ENCODE data around the gene MAML2.
"Not testable (repeated sequence)": the region's sequence is repeated elsewhere in the genome, so short reads cannot be mapped to it uniquely, and the experiment has no call there.

The MAML2 gene

DNA sequence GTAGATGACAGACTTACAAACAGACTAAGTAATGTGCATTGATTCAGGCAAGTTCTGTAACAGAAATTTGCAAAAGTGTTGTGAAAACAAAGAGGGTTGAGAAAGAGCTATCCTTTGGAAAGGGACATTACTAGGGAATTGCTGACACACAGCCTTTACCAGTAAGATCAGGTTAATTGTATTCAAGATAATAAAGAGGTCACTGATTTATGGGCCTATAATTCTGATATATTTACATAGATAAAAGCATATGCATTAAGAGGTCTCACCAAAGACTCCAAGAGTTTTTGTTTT lies 138.7 kb downstream of the MAML2 start:
- DNase-seq: no peak

DNA sequence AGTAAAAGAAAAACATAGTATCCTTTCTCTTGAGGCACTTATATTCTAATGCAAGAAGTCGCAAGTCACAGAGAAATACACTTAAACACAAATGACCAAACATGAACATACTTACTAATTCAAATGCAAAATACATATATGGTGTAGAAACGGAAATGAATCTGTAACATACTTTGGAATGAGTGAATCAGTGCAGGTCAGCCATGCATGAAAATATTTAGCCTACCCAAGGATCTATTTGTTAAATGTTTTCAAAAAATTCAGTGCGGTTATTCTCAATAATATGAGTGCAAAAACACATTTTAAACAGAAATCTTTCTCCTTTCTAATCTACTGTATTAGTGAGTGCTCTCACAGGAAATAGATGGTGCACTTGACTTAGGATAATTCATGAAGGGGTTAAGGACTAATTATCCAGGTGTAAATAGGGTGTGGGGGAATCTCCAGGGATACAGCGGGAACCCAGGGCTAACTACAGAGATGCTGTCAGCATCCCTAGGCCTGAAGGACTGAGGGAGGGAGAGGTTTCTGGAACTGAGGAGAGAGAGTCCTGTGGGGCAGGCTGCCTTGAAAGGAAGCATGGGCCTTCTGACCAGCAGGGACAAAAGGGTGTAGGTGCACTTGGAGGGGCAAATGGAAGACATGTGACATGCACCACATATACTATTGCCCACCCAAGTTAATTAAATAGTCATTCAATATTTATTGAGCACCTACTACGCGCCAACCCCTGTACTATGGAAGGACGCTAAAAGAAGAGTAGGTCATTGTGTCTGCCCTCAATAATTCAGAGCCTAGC lies 139.2 kb downstream of the MAML2 start:
- no peak for DNase-seq

DNA sequence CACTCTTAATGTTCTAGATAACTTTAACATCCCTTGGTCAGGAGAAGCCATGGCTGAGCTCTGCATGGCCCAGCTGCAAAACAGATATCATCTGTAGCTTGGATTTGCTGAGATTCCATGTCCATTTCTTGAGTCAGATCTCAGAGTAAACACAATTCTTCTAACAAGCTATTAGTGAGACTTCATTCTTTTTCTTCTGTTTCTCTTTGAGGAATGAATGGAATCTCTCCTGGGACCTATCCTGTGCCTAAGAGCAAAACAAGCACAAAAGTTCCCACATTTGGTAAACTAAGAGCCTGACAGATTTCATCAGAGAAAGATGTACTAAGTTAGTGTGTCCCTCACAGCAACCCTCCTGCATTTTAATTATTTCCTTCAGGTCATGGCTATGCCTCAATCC lies 142.8 kb downstream of the MAML2 start:
- DNase-seq: no peak

DNA sequence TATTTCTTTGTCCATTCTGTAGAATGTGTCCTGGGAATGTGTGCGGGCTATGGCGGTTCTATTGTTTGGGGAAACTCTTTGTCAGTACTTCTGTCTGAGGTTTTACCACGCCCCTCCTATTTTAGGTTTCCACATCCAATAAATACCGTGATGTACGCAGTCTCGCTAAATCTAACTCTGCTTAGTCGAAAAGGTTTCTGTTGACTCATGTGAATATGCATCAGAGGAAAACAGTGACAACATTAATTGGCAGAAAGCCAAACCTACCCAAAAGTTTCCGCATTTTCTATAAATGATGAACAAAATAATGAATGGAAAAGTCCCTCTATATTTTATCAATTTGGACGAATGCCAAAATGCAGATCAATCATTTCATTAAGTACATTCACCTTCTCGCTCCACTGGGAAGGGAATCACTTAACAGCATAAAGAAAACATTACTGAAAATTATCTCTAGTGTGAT lies 143.4 kb downstream of the MAML2 start:
- peak; percentile 29 for DNase-seq

DNA sequence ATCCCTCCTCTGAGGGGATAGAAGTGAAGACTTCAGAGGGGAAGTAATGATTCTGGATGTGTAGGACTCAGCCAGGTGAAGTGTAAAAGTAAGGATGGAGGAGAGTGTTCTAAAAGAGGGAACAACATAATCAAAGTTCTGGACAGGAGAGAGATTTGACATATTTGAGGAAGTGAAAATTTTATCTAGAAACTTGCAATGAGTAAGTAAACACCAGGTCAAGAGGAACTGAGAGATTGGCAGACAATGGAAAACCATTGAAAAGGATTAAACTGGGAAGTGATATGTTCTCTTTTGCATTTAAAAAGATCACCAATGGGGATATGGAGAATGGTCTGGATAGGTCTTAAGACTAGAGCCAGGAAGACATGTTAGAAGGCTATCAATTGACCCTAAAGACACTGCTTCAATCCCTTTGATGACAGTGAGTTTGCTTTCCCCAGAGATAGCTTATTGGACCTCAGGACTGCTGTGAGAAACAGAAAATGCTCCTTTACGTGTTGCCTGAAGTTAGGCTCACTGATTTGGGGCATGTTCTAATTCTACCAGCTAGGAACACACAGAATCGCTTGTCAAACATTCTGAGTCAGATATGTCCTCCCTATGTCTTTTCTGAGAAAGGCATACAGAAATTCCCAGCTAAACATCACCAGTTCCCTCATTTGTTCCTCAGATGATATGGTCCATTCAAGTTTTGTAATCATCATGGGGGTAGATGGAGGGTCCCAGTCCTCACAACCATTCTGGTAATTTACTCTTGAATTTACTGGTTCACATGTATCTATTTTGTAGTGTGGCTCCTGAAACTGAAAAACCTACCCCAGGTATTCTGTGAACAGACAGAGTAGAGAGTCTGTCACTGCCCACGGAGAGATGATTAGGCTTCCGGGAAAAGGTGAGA lies 144.9 kb downstream of the MAML2 start:
- DNase-seq: no peak

DNA sequence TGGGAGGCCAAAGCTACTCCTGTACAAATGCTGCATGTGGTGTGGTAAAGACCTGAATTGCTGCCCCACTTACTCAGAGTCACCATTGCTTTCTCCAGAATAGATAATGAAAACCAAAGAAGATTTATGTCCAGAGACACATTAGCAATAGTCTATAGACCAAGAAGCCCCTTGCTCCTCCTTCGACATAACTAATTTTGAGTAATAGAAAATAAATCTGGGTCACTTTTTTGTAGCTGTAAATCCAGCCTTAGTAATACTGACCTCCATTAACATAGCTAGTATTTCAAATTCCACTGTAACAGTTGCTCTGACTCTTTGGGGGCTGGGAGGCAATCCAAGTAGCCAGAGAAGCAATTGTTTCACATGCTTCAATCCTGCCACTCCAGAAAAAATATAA lies 145.9 kb downstream of the MAML2 start:
- no peak for DNase-seq

DNA sequence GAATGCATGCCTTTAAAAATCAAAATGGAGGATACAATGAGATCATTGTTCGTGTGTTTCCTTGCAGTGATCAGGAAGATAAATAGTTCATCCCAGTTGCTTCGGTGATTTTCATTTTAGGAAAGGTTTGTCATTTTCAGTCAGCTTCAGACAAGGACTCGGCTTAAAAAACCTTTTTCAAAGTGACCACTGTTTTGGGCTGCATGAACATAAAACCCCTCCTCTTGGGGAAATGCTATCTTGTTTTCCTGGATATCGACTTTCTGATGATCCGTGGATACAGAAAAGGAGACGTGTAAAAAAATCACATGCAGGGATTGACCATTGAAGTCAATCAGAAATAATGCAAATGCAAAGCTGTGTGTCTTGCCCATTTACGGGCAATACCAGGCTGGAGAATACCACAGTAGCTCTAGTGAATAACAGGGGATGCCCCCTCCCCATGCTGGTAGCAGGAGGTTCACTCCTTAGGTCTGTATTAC lies 146.8 kb downstream of the MAML2 start:
- no peak for DNase-seq

DNA sequence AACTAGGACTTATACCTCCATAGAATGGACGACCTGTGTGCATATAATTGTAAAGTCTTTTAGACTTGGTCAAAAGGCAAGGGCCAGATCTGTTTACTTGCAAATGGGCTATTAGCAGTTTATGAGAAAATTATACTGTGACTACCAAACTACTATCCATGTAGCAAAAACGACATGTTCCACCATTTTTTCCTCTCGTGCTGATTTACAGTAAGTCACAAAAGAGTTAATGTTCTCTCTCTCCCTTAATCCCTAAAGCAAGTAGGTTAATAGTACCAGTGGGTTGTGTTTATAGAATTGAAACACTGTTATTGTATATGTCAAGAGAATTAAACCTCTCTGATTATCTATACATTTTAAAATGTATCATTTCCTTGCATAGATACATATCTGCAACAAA lies 147.3 kb downstream of the MAML2 start:
- no peak for DNase-seq

DNA sequence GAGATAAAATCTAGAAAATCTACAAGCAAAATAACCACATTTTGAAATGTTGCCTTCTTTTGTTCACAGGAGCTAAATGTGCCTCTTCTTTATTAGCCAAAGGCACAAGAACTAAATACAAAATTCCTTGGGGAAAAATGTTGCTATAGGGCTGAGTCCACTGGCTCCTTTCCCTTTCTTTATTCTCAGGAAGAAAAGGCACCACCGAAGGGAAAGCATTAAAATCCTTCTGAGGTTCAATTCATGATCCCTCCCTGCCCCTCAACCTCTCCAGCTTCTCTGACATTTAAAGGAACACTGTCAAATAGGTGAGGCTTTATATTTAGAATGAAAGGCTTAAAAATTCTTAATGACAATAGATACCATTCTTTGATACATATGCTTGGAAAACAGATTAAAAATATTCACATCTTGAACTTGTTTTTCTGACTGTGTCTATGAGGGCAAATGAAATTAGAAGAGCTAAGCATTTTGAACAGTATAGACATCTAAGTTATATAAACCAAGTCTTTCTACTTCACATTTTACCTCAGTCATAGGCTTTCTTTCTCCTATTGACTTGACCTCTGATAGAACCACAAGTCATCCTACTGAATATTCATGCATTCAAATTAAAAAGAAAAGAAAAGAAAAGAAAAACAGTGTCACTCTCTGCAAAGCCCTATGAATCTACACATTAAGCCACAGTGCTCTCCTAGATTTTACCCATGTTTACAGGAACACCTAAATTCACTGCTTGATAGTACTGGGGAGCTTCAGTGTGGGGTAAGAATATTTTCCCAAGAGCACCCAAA lies 148.2 kb downstream of the MAML2 start:
- no peak for DNase-seq

DNA sequence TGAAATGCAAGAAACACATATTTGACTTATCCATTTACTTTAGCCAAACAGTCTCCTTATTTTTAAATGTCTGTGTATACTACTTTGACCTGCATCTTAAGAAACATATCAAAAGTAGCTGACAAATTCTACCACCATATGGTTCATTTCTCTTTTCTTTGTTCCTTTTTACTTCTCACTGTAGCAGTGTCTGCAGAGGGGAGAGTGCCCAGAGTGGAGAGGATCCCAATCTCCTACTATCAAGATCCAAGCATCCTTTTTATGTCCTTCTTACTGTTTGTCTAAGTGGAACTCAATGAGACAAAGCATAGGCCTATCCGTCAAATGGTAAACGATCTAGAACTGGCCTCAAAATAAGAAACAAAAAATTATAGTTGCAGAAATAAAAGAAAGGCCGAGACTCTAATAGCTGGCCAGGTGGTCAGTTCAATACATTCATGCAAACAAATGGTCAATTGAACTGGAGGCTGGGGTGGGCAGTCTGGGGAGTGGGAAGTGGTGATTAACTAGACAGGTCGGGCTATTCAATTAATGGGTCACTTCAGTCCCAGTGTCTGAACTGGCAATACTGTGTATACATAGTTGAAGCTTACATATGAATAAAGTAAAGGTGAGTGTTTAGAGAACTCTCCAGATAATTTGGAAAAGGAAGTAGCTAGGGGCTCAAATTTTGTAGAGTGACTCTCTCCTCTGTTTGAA lies 149.1 kb downstream of the MAML2 start:
- no peak for DNase-seq

DNA sequence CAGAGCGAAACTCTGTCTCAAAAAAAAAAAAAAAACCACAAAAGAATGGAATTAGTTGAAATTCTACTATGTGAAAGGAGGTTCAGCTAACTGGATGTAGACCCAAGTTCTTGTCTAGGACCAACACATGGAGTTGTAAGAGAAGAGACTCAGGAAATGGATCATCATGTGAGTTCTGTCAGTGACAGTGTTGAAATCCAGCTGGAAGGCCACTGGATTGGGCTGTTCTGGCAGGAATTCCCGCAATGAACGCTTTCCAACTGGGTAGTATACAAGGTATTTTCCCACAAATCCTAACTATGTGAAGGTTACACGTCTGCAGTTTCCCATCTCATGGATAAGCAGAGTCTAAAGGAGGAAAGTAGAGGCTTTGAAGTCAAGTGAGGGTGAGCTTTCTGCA lies 151.2 kb downstream of the MAML2 start:
- no peak for DNase-seq

DNA sequence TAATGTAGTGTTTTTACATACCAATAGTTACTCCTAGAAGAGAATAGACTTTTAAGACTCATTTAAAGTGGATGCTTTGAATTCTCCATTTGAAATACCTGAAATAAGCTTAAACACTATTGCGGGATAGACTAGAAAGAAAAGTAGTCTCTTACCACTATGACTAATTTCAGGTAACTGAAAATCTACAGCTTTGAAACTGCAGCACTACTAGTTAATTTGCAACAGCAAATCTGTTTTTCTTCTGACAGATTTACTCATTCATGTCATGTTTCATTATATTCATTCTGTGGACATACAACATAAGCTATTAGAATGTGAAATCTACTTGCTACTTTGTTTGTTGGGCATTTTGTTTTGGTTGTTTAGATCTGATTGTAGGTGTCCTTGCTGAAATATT lies 153.6 kb downstream of the MAML2 start:
- no peak for DNase-seq

DNA sequence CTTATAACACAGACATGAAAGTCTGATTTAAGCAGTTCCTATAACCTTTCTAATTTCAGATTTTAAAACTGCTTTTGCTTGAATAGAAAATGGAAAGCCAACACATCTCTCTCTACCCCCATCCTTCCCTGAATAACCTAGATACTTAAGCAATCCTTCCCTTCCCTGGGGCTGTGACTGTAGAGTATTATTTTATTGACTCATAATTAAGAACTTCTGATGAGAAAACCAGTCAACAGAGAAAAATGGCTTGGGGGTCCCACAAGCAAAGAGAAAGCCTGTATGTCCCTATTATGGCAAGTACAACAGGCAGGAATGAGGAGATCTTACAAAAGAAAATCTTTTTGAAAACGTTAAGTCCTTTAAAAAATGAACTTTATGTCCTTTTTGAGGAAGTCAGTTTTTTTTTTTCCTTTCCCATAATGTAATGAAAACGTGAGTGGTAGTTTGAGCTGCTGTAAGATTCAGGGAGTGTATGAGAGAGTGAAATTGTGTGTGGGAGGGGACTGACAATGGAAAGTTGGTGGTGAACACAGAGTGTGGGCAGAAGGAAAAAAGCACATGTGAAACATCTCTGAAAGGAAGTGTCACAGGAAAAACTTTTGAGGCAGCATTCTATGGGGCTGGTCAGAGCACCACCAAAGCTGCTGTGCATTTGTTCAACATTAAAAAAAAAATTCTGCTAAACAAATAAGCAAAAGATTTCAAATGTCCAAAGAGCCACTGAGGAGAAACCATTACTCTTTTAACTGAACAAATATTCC lies 154.6 kb downstream of the MAML2 start:
- DNase-seq: no peak

DNA sequence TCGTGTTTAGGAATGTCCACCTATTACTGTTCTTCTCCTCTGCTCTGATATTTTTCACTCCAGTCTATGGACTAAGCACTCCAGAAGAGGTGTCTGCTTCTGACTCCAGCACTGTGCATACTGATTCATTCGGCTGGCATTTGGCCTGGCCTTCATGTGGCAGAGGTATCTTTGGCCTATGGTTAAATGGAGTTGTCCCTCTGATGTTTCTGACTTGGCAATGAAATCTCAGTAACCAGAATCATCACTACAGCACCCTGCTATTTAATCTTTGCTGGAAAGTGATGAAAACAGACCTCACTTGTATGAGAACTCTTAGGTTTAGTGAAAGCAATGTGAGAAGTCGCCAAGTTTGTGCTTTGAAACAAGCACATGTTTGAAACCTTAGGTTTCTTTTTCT lies 155.2 kb downstream of the MAML2 start:
- DNase-seq: no peak

DNA sequence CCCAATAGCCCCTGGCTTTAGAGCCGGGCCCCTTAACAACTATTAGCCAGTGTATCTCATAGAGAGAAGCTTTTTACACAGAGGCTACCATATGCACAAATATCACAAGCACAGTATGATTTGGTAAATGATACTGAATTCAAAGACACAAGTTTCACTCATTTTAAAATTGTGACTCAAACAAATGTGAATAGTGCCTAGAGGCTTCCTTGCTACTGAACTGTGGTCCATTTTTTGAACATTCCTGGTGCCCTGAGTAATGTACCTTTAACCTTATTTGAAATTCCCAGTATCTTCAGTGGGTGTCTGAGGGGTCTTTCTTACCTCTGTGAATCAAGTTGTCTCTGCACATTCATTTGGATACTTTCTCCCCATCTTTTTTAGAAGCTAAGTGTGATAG lies 156.2 kb downstream of the MAML2 start:
- DNase-seq: no peak

DNA sequence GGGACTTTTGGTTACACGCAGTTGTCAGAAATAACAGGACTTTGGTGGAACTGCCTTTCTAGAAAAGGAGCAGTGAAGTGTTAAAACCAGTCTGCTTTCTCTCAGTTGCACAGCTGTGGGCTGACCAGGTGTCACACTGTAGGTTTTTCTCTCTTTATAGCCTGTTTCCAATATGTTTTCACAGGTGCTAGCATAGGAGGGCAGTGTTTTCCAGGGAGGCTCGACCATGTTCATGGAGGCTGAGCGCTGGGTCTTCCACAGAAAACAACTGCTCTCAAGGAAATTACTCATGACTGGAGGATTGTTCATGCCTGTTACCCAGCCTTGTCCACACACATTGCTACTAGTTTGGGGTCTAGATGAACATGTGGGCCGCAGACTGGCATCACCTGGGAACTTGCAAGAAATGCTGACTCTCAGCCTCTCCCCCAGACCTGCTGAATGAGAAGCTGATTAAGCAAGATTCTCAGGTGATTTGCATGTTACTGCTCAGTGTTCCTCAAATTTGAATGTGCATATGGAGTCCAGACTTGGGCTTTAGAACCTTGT lies 157.7 kb downstream of the MAML2 start:
- no peak for DNase-seq

DNA sequence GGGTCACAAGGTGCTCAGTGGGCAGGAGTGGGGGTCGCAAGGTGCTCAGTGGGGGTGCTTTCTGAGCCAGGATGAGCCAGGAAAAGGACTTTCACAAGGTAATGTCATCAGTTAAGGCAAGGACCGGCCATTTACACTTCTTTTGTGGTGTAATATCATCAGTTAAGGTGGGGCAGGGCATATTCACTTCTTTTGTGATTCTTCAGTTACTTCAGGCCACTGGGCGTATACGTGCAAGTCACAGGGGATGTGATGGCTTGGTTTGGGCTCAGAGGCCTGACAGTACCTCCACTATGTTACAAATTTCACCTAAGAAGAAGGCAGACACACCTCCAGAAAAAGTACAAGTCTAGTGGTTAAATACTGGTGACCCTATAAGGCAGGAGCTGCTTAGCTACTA lies 162.1 kb downstream of the MAML2 start:
- not testable (repeated sequence) for DNase-seq

DNA sequence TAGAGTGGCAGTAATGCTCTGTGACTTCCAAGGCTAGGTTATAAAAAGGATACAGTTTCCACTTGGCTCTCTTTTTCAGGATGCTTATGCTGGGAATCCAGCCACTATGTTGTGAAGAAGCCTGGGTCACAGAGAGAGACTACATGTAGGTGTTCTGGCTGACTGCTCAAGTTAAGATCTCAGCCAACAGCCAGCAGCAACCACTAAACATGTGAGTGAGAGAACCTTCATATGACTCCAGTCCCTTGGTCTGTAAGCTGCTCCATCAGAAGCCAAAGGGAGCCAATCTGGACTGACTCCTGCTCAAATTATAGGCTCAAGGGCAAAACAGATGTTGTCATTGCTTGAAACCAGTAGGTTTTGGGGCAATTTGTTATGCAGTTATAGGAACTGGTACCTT lies 162.7 kb downstream of the MAML2 start:
- no peak for DNase-seq

DNA sequence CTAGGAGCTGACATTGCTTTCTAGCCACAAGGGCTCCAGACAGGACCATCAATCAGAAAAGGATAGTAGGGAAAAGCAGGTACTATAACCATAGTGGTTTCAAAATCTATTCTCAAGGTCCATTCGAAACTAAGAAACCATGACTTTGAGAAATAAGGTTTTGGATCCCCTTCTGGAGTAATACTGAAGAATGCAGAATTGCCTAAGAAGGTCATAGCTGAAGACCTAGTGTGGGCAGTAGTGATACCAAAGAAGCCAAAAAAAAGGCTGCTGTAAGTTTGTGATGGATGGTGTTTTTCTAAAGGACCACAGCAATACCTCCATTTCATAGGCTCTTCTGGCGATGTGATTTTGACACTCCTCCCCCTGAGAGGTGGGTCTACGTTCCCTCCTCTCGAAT lies 163.1 kb downstream of the MAML2 start:
- DNase-seq: no peak

DNA sequence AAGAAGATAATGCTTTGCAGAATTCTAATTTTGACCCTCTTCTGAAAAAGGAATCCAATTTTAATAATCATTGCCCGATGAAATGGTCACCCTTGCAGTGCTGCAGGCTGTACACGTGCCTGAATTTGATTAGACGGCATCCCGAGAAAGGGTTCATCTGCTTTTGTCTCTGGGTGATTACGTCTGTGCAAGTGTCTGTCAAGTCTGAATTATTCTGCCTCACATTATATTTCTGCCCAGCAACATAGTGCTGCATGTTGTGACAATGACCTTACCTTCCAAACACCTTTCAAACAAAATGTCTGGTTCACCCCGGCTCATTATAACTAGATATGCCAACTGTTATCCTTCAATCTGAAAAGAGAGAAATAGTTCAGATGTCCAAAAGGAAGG lies 164.1 kb downstream of the MAML2 start:
- DNase-seq: no peak

DNA sequence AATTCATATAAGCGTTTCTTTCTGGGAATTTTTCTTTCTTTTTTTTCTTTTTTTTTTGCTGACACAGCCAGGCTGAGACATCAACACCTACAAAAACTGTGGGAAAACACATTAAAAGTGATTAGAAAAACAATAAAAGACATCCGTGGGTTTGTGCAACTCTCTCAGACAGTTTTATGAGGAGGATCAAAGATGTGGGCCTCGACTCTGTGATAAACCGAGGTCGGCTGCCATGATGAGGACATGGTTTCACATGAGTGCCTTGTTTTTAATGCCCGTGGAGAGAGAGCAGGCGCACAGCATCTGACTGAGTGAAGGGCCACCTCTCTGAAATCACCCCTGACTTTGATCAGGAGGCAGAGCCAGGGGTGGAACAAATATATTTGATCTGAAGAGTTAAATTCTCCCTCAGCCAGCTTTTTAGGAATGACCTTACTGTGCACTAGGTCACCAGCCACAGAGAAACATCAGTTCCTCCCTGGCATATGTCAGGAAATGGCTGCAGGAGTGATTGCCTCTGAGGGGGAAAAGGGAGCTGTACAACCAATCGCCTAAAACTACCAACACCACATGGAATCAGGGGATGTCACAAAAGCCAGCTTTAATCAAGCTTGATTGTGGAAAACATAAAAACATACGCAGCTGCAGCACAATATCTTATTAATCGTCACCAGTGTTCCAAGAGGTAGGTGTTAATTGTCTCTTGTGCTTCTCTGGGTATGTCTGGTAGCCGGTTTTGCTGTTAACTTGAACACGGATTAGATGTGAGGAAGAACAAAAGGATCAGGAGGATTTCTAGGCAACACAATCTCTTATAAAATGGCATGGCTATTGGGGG lies 164.7 kb downstream of the MAML2 start:
- no peak for DNase-seq
